Measurements from ENCODE around the gene PLCH1. TPM values are rescaled to one million over a fixed set of nuclear protein-coding genes. Genes with fewer than 3 reads are reported as not detected.

PLCH1 gene
- total and polyA plus RNA-seq, 2 of the 13 experiments (the other 11 are each of a cell fraction or from before 2014, with no cell fraction given), result 2.0 to 3.0 TPM

- Histone ChIP-seq H3K4me2 (ENCODE audit: low read depth, low read length) (no peak overlapping the region), H3K4me1 (ENCODE audit: insufficient read depth, low read length) (no peaks in the 10 kb centered on the region), H3K9ac (ENCODE audit: insufficient read depth, low read depth, low read length) (no peak overlapping the region), H3K27me3 (ENCODE audit: control insufficient read depth in 1 of 2, insufficient read depth in 2 of 2, low read length in 2 of 2) (no peaks in the 10 kb centered on the region), H2AFZ (ENCODE audit: low read length) (no peak overlapping the region), H3K9me3 (ENCODE audit: low read length) (no peaks in the 10 kb centered on the region), H3K27ac (ENCODE audit: extremely low read length, insufficient read depth, low read length) (no peak overlapping the region), H3K79me2 (ENCODE audit: insufficient read depth, low read length) (no peaks in the 10 kb centered on the region), H3K4me3 (replicated peaks in 1 of 3; ENCODE audit: insufficient read depth in 1 of 3, low read depth in 2 of 3, low read length in 3 of 3) (no peak overlapping the region), H3K36me3 (replicated peaks in 1 of 2; ENCODE audit: control insufficient read depth in 1 of 2, insufficient read depth in 2 of 2, low read length in 2 of 2) (no peaks in the 10 kb centered on the region), H4K20me1 (ENCODE audit: insufficient read depth, low read length) (no peaks in the 10 kb centered on the region)
- BruUV-seq (replicated peaks), result no TSS peak
- ChIA-PET CTCF (ENCODE audit: low intra/inter-chr PET ratio, low total read pairs) (no interaction called here), POLR2A (no interaction called here)
- 4% methylated on average over 3 of the region's 3 CpGs for WGBS (ENCODE audit: low lambda C conversion rate)
- intact Hi-C loops (cut with micrococcal nuclease; ENCODE audit: unreplicated experiment), result no loop called here
- in situ Hi-C loops (cut with HindIII; ENCODE audit: extremely low pct_ligation_motif_present, low pct_unique_long_range_greater_than_20kb), result no loop called here
- no peak for FAIRE-seq
- no peak for DNase-seq (ENCODE audit: low spot score)
- no peak for ATAC-seq
- TF ChIP-seq, protein P1, sequence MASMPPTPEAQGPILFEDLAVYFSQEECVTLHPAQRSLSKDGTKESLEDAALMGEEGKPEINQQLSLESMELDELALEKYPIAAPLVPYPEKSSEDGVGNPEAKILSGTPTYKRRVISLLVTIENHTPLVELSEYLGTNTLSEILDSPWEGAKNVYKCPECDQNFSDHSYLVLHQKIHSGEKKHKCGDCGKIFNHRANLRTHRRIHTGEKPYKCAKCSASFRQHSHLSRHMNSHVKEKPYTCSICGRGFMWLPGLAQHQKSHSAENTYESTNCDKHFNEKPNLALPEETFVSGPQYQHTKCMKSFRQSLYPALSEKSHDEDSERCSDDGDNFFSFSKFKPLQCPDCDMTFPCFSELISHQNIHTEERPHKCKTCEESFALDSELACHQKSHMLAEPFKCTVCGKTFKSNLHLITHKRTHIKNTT (CRISPR knock-in tag; IDR thresholded peaks at IDR 0.05), result no peak
- TF ChIP-seq RNF2 (conservative IDR thresholded peaks at IDR 0.05; ENCODE audit: low read depth), result no peak
- no peak for TF ChIP-seq ZNF430 (CRISPR knock-in tag; IDR thresholded peaks at IDR 0.05)
- TF ChIP-seq ZNF550 (CRISPR knock-in tag; IDR thresholded peaks at IDR 0.05; ENCODE audit: borderline replicate concordance), result no peak
- no peak for TF ChIP-seq ZNF546 (CRISPR knock-in tag; conservative IDR thresholded peaks at IDR 0.05)
- no peak for TF ChIP-seq CERS6 (CRISPR knock-in tag; IDR thresholded peaks at IDR 0.05)
- TF ChIP-seq, protein P2, sequence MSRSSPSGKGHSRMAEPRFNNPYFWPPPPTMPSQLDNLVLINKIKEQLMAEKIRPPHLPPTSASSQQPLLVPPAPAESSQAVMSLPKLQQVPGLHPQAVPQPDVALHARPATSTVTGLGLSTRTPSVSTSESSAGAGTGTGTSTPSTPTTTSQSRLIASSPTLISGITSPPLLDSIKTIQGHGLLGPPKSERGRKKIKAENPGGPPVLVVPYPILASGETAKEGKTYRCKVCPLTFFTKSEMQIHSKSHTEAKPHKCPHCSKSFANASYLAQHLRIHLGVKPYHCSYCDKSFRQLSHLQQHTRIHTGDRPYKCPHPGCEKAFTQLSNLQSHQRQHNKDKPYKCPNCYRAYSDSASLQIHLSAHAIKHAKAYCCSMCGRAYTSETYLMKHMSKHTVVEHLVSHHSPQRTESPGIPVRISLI (CRISPR knock-in tag; IDR thresholded peaks at IDR 0.05; ENCODE audit: borderline replicate concordance), result no peak
- no peak for TF ChIP-seq GFI1 (CRISPR knock-in tag; IDR thresholded peaks at IDR 0.05; ENCODE audit: borderline replicate concordance)
- no peak for TF ChIP-seq ZNF660 (CRISPR knock-in tag; IDR thresholded peaks at IDR 0.05; ENCODE audit: borderline replicate concordance, low read depth)
- no peak for TF ChIP-seq HOXA9 (CRISPR knock-in tag; IDR thresholded peaks at IDR 0.05; ENCODE audit: borderline replicate concordance)
- no peak for TF ChIP-seq SMAD1 (CRISPR knock-in tag; IDR thresholded peaks at IDR 0.05; ENCODE audit: borderline replicate concordance, low read depth)
- no peak for TF ChIP-seq ZNF460 (CRISPR knock-in tag; IDR thresholded peaks at IDR 0.05; ENCODE audit: borderline replicate concordance)
- TF ChIP-seq, protein P3, sequence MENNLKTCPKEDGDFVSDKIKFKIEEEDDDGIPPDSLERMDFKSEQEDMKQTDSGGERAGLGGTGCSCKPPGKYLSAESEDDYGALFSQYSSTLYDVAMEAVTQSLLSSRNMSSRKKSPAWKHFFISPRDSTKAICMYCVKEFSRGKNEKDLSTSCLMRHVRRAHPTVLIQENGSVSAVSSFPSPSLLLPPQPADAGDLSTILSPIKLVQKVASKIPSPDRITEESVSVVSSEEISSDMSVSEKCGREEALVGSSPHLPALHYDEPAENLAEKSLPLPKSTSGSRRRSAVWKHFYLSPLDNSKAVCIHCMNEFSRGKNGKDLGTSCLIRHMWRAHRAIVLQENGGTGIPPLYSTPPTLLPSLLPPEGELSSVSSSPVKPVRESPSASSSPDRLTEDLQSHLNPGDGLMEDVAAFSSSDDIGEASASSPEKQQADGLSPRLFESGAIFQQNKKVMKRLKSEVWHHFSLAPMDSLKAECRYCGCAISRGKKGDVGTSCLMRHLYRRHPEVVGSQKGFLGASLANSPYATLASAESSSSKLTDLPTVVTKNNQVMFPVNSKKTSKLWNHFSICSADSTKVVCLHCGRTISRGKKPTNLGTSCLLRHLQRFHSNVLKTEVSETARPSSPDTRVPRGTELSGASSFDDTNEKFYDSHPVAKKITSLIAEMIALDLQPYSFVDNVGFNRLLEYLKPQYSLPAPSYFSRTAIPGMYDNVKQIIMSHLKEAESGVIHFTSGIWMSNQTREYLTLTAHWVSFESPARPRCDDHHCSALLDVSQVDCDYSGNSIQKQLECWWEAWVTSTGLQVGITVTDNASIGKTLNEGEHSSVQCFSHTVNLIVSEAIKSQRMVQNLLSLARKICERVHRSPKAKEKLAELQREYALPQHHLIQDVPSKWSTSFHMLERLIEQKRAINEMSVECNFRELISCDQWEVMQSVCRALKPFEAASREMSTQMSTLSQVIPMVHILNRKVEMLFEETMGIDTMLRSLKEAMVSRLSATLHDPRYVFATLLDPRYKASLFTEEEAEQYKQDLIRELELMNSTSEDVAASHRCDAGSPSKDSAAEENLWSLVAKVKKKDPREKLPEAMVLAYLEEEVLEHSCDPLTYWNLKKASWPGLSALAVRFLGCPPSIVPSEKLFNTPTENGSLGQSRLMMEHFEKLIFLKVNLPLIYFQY (CRISPR knock-in tag; IDR thresholded peaks at IDR 0.05; ENCODE audit: borderline replicate concordance), result no peak
- TF ChIP-seq, protein P4, sequence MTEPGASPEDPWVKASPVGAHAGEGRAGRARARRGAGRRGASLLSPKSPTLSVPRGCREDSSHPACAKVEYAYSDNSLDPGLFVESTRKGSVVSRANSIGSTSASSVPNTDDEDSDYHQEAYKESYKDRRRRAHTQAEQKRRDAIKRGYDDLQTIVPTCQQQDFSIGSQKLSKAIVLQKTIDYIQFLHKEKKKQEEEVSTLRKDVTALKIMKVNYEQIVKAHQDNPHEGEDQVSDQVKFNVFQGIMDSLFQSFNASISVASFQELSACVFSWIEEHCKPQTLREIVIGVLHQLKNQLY (CRISPR knock-in tag; IDR thresholded peaks at IDR 0.05), result no peak
- TF ChIP-seq ZNF839 (CRISPR knock-in tag; IDR thresholded peaks at IDR 0.05; ENCODE audit: borderline replicate concordance), result no peak
- no peak for TF ChIP-seq ELF4 (CRISPR knock-in tag; IDR thresholded peaks at IDR 0.05; ENCODE audit: borderline replicate concordance)
Measured at GRCh38 chr3:155334215-155334913, 410.5 kb downstream of the PLCH1 start.

Data from HepG2 (cell line).